ENCODE results near the gene PPP4R4. TPM values are rescaled to one million over a fixed set of nuclear protein-coding genes. Genes with fewer than 3 reads are reported as not detected.
"Not testable (repeated sequence)": the region's sequence is repeated elsewhere in the genome, so short reads cannot be mapped to it uniquely, and the experiment has no call there.

The PPP4R4 gene
- polyA plus RNA-seq, 2 donors = 0.08 to 0.09 TPM

GRCh38 chr14:94237983-94238382 is 63.9 kb downstream of the PPP4R4 start:
- no peak overlapping the region for H3K4me3 ChIP-seq (ENCODE audit: low read depth in 1 of 2, low read length in 2 of 2)
- no peaks in the 10 kb centered on the region for H3K9me3 ChIP-seq (ENCODE audit: control insufficient read depth in 2 of 2, insufficient read depth in 1 of 2, low read depth in 1 of 2, low read length in 1 of 2)
- H3K4me1 ChIP-seq (ENCODE audit: control insufficient read depth in 2 of 2, insufficient read depth in 2 of 2, low read length in 1 of 2) = no peaks in the 10 kb centered on the region
- no peak overlapping the region for H3K27ac ChIP-seq (ENCODE audit: low read depth in 2 of 2, low read length in 1 of 2)
- H3K27me3 ChIP-seq (ENCODE audit: control insufficient read depth in 1 of 2, insufficient read depth in 2 of 2, low read length in 2 of 2) = no peaks in the 10 kb centered on the region
- 82 to 83% methylated on average over 4 of the region's 4 CpGs for WGBS, 2 donors
- no peaks in the 10 kb centered on the region for H3K36me3 ChIP-seq (ENCODE audit: control insufficient read depth in 2 of 2, insufficient read depth in 2 of 2, low read length in 1 of 2)

- Histone ChIP-seq H3K27ac (ENCODE audit: low read depth in 2 of 2, low read length in 1 of 2) (no peak overlapping the region), H3K36me3 (ENCODE audit: control insufficient read depth in 2 of 2, insufficient read depth in 2 of 2, low read length in 1 of 2) (no peaks in the 10 kb centered on the region), H3K4me3 (ENCODE audit: low read depth in 1 of 2, low read length in 2 of 2) (no peak overlapping the region), H3K4me1 (ENCODE audit: control insufficient read depth in 2 of 2, insufficient read depth in 2 of 2, low read length in 1 of 2) (no peaks in the 10 kb centered on the region), H3K27me3 (ENCODE audit: control insufficient read depth in 1 of 2, insufficient read depth in 2 of 2, low read length in 2 of 2) (no peaks in the 10 kb centered on the region), H3K9me3 (ENCODE audit: control insufficient read depth in 2 of 2, insufficient read depth in 1 of 2, low read depth in 1 of 2, low read length in 1 of 2) (no peaks in the 10 kb centered on the region)
- 84 to 93% methylated on average over 2 of the region's 2 CpGs for WGBS, 2 donors
These were observed 65.3 kb downstream of the PPP4R4 start for GRCh38 chr14:94239406-94239805.

- Histone ChIP-seq H3K4me1 (ENCODE audit: control insufficient read depth in 2 of 2, insufficient read depth in 2 of 2, low read length in 1 of 2) (no peaks in the 10 kb centered on the region), H3K36me3 (ENCODE audit: control insufficient read depth in 2 of 2, insufficient read depth in 2 of 2, low read length in 1 of 2) (no peaks in the 10 kb centered on the region), H3K27ac (ENCODE audit: low read depth in 2 of 2, low read length in 1 of 2) (no peak overlapping the region), H3K4me3 (ENCODE audit: low read depth in 1 of 2, low read length in 2 of 2) (no peak overlapping the region), H3K27me3 (ENCODE audit: control insufficient read depth in 1 of 2, insufficient read depth in 2 of 2, low read length in 2 of 2) (no peaks in the 10 kb centered on the region), H3K9me3 (ENCODE audit: control insufficient read depth in 2 of 2, insufficient read depth in 1 of 2, low read depth in 1 of 2, low read length in 1 of 2) (no peaks in the 10 kb centered on the region)
- WGBS, 2 donors = 79 to 86% methylated on average over 2 of the region's 2 CpGs
These were observed 70.1 kb downstream of the PPP4R4 start for GRCh38 chr14:94244182-94244581.

GRCh38 chr14:94264195-94264594 is 90.1 kb downstream of the PPP4R4 start:
- H3K27ac ChIP-seq (ENCODE audit: low read depth in 2 of 2, low read length in 1 of 2); H3K36me3 ChIP-seq (ENCODE audit: control insufficient read depth in 2 of 2, insufficient read depth in 2 of 2, low read length in 1 of 2); H3K4me3 ChIP-seq (ENCODE audit: low read depth in 1 of 2, low read length in 2 of 2); H3K9me3 ChIP-seq (ENCODE audit: control insufficient read depth in 2 of 2, insufficient read depth in 1 of 2, low read depth in 1 of 2, low read length in 1 of 2); H3K4me1 ChIP-seq (ENCODE audit: control insufficient read depth in 2 of 2, insufficient read depth in 2 of 2, low read length in 1 of 2); H3K27me3 ChIP-seq (ENCODE audit: control insufficient read depth in 1 of 2, insufficient read depth in 2 of 2, low read length in 2 of 2): not testable (repeated sequence)
- 71 to 78% methylated on average over 3 of the region's 3 CpGs for WGBS, 2 donors

- Histone ChIP-seq H3K9me3 (ENCODE audit: control insufficient read depth in 2 of 2, insufficient read depth in 1 of 2, low read depth in 1 of 2, low read length in 1 of 2) (no peaks in the 10 kb centered on the region), H3K27me3 (ENCODE audit: control insufficient read depth in 1 of 2, insufficient read depth in 2 of 2, low read length in 2 of 2) (no peaks in the 10 kb centered on the region), H3K36me3 (ENCODE audit: control insufficient read depth in 2 of 2, insufficient read depth in 2 of 2, low read length in 1 of 2) (no peaks in the 10 kb centered on the region), H3K4me3 (ENCODE audit: low read depth in 1 of 2, low read length in 2 of 2) (no peak overlapping the region), H3K4me1 (ENCODE audit: control insufficient read depth in 2 of 2, insufficient read depth in 2 of 2, low read length in 1 of 2) (no peaks in the 10 kb centered on the region), H3K27ac (ENCODE audit: low read depth in 2 of 2, low read length in 1 of 2) (no peak overlapping the region)
- WGBS, 2 donors = 87 to 96% methylated on average over 1 of the region's 1 CpG
These were observed 93.2 kb downstream of the PPP4R4 start for GRCh38 chr14:94267352-94267751.

GRCh38 chr14:94268582-94268981 is 94.5 kb downstream of the PPP4R4 start:
- WGBS, 2 donors = 82 to 83% methylated on average over 7 of the region's 7 CpGs
- H3K9me3 ChIP-seq (ENCODE audit: control insufficient read depth in 2 of 2, insufficient read depth in 1 of 2, low read depth in 1 of 2, low read length in 1 of 2); H3K4me1 ChIP-seq (ENCODE audit: control insufficient read depth in 2 of 2, insufficient read depth in 2 of 2, low read length in 1 of 2); H3K27ac ChIP-seq (ENCODE audit: low read depth in 2 of 2, low read length in 1 of 2); H3K36me3 ChIP-seq (ENCODE audit: control insufficient read depth in 2 of 2, insufficient read depth in 2 of 2, low read length in 1 of 2); H3K4me3 ChIP-seq (ENCODE audit: low read depth in 1 of 2, low read length in 2 of 2); H3K27me3 ChIP-seq (ENCODE audit: control insufficient read depth in 1 of 2, insufficient read depth in 2 of 2, low read length in 2 of 2): not testable (repeated sequence)

GRCh38 chr14:94269156-94269555 is 95.0 kb downstream of the PPP4R4 start:
- Histone ChIP-seq H3K9me3 (ENCODE audit: control insufficient read depth in 2 of 2, insufficient read depth in 1 of 2, low read depth in 1 of 2, low read length in 1 of 2) (no peaks in the 10 kb centered on the region), H3K36me3 (ENCODE audit: control insufficient read depth in 2 of 2, insufficient read depth in 2 of 2, low read length in 1 of 2) (no peaks in the 10 kb centered on the region), H3K4me3 (ENCODE audit: low read depth in 1 of 2, low read length in 2 of 2) (no peak overlapping the region), H3K27ac (ENCODE audit: low read depth in 2 of 2, low read length in 1 of 2) (no peak overlapping the region), H3K27me3 (ENCODE audit: control insufficient read depth in 1 of 2, insufficient read depth in 2 of 2, low read length in 2 of 2) (no peaks in the 10 kb centered on the region), H3K4me1 (ENCODE audit: control insufficient read depth in 2 of 2, insufficient read depth in 2 of 2, low read length in 1 of 2) (no peaks in the 10 kb centered on the region)
- WGBS, 2 donors = 71 to 78% methylated on average over 10 of the region's 10 CpGs

GRCh38 chr14:94276898-94277561 is 102.9 kb downstream of the PPP4R4 start:
- not testable (repeated sequence) for H3K4me1 ChIP-seq (ENCODE audit: control insufficient read depth in 2 of 2, insufficient read depth in 2 of 2, low read length in 1 of 2); H3K4me3 ChIP-seq (ENCODE audit: low read depth in 1 of 2, low read length in 2 of 2); H3K27me3 ChIP-seq (ENCODE audit: control insufficient read depth in 1 of 2, insufficient read depth in 2 of 2, low read length in 2 of 2); H3K27ac ChIP-seq (ENCODE audit: low read depth in 2 of 2, low read length in 1 of 2); H3K36me3 ChIP-seq (ENCODE audit: control insufficient read depth in 2 of 2, insufficient read depth in 2 of 2, low read length in 1 of 2); H3K9me3 ChIP-seq (ENCODE audit: control insufficient read depth in 2 of 2, insufficient read depth in 1 of 2, low read depth in 1 of 2, low read length in 1 of 2)
- 79 to 89% methylated on average over 11 of the region's 11 CpGs for WGBS, 2 donors

GRCh38 chr14:94278731-94279130 is 104.6 kb downstream of the PPP4R4 start:
- no peaks in the 10 kb centered on the region for H3K27me3 ChIP-seq (ENCODE audit: control insufficient read depth in 1 of 2, insufficient read depth in 2 of 2, low read length in 2 of 2)
- no peaks in the 10 kb centered on the region for H3K4me1 ChIP-seq (ENCODE audit: control insufficient read depth in 2 of 2, insufficient read depth in 2 of 2, low read length in 1 of 2)
- WGBS, 2 donors = 72 to 73% methylated on average over 2 of the region's 2 CpGs
- no peaks in the 10 kb centered on the region for H3K9me3 ChIP-seq (ENCODE audit: control insufficient read depth in 2 of 2, insufficient read depth in 1 of 2, low read depth in 1 of 2, low read length in 1 of 2)
- H3K4me3 ChIP-seq (ENCODE audit: low read depth in 1 of 2, low read length in 2 of 2) = no peak overlapping the region
- H3K27ac ChIP-seq (ENCODE audit: low read depth in 2 of 2, low read length in 1 of 2) = no peak overlapping the region
- no peaks in the 10 kb centered on the region for H3K36me3 ChIP-seq (ENCODE audit: control insufficient read depth in 2 of 2, insufficient read depth in 2 of 2, low read length in 1 of 2)

- no peaks in the 10 kb centered on the region for H3K36me3 ChIP-seq (ENCODE audit: control insufficient read depth in 2 of 2, insufficient read depth in 2 of 2, low read length in 1 of 2)
These were observed 109.0 kb downstream of the PPP4R4 start for GRCh38 chr14:94282991-94283723.

More at GRCh38 chr14:94282991-94283723, 109.0 kb downstream of the PPP4R4 start:
- WGBS, 2 donors = 76 to 79% methylated on average over 2 of the region's 2 CpGs
- H3K4me3 ChIP-seq (ENCODE audit: low read depth in 1 of 2, low read length in 2 of 2) = no peak overlapping the region
- no peaks in the 10 kb centered on the region for H3K4me1 ChIP-seq (ENCODE audit: control insufficient read depth in 2 of 2, insufficient read depth in 2 of 2, low read length in 1 of 2)
- H3K9me3 ChIP-seq (ENCODE audit: control insufficient read depth in 2 of 2, insufficient read depth in 1 of 2, low read depth in 1 of 2, low read length in 1 of 2) = no peaks in the 10 kb centered on the region
- no peak overlapping the region for H3K27ac ChIP-seq (ENCODE audit: low read depth in 2 of 2, low read length in 1 of 2)
- no peaks in the 10 kb centered on the region for H3K27me3 ChIP-seq (ENCODE audit: control insufficient read depth in 1 of 2, insufficient read depth in 2 of 2, low read length in 2 of 2)
